Chondrocyte (in vitro differentiated cells): ENCODE data around the gene RTN4IP1. TPM values are rescaled to one million over a fixed set of nuclear protein-coding genes. Genes with fewer than 3 reads are reported as not detected.

ENCODE experiments used
- DNase-seq: peaks from one replicate; pipeline ENCODE4 v3.0.0; 2021; ENCODE audit warnings: mixed read lengths, low spot score
- H3K27ac Mint-ChIP-seq: one replicate; pipeline ENCODE4 v1.8.0; 2021; ENCODE audit warnings: mild to moderate bottlenecking, moderate library complexity, mixed read lengths; ENCODE audit not compliant: unreplicated experiment
- H3K27me3 Mint-ChIP-seq: 2 replicates; pipeline ENCODE4 v1.8.0; 2021; ENCODE audit warnings: low read depth, mixed read lengths
- H3K36me3 Mint-ChIP-seq: 2 replicates; pipeline ENCODE4 v1.8.0; 2021; ENCODE audit warnings: low read depth, mixed read lengths
- H3K4me1 Mint-ChIP-seq: 2 replicates; pipeline ENCODE4 v1.8.0; 2021; ENCODE audit warnings: low read depth, mild to moderate bottlenecking, mixed read lengths
- H3K4me3 Mint-ChIP-seq: one replicate; pipeline ENCODE4 v1.8.0; 2021; ENCODE audit warnings: mild to moderate bottlenecking, moderate library complexity, mixed read lengths; ENCODE audit not compliant: unreplicated experiment
- H3K9me3 Mint-ChIP-seq: 2 replicates; pipeline ENCODE4 v1.8.0; 2021; ENCODE audit warnings: low read depth, mixed read lengths
- CTCF ChIP-seq: fragments of 200-600 bp; sonication (generic); IDR thresholded peaks from 2 replicates; pipeline ENCODE4 v1.5.0; 2021; ENCODE audit warnings: antibody characterized with exemption, mild to moderate bottlenecking, moderate library complexity
- total RNA-seq: library from RNA; stranded (reverse); gene quantifications from 3 replicates; pipeline ENCODE4 v1.2.1, GENCODE V29; 2021

Gene RTN4IP1
- total RNA-seq, 1 donor from 2014 or later: 3.7 TPM

GRCh38 chr6:106535012-106535411, 94.3 kb downstream of the RTN4IP1 start:
- Mint-ChIP-seq H3K36me3 (peaks cover 3% of the 10 kb centered on the region), H3K4me3 (no peak overlapping the region), H3K27me3 (no peaks in the 10 kb centered on the region), H3K9me3 (no peaks in the 10 kb centered on the region), H3K27ac (no peak overlapping the region), H3K4me1 (peaks cover 13% of the 10 kb centered on the region)
- no peak for DNase-seq
- TF ChIP-seq CTCF: no peak

- Mint-ChIP-seq H3K9me3 (no peaks in the 10 kb centered on the region), H3K4me1 (peaks cover 15% of the 10 kb centered on the region)
- no peak for DNase-seq
These were observed 94.7 kb downstream of the RTN4IP1 start for GRCh38 chr6:106534564-106534982.

GRCh38 chr6:106534004-106534403, 95.3 kb downstream of the RTN4IP1 start:
- Mint-ChIP-seq H3K27ac (no peak overlapping the region), H3K27me3 (no peaks in the 10 kb centered on the region), H3K9me3 (no peaks in the 10 kb centered on the region), H3K4me3 (no peak overlapping the region), H3K4me1 (peaks cover 15% of the 10 kb centered on the region), H3K36me3 (peaks cover 3% of the 10 kb centered on the region)
- DNase-seq: no peak
- no peak for TF ChIP-seq CTCF

More at GRCh38 chr6:106534564-106534982, 94.7 kb downstream of the RTN4IP1 start:
- H3K4me3 Mint-ChIP-seq: no peak overlapping the region
- TF ChIP-seq CTCF: no peak
- peaks cover 3% of the 10 kb centered on the region for H3K36me3 Mint-ChIP-seq
- H3K27ac Mint-ChIP-seq: no peak overlapping the region
- H3K27me3 Mint-ChIP-seq: no peaks in the 10 kb centered on the region

GRCh38 chr6:106533054-106533453, 96.2 kb downstream of the RTN4IP1 start:
- Mint-ChIP-seq H3K9me3 (no peaks in the 10 kb centered on the region), H3K27me3 (no peaks in the 10 kb centered on the region), H3K4me1 (peaks cover 21% of the 10 kb centered on the region), H3K4me3 (no peak overlapping the region), H3K27ac (no peak overlapping the region), H3K36me3 (peaks cover 3% of the 10 kb centered on the region)
- no peak for DNase-seq
- no peak for TF ChIP-seq CTCF

- TF ChIP-seq CTCF: no peak
- DNase-seq: no peak
- Mint-ChIP-seq H3K9me3 (no peaks in the 10 kb centered on the region), H3K4me1 (peaks cover 31% of the 10 kb centered on the region), H3K27me3 (no peaks in the 10 kb centered on the region), H3K4me3 (no peak overlapping the region), H3K27ac (no peak overlapping the region), H3K36me3 (peaks cover 3% of the 10 kb centered on the region)
These were observed 98.8 kb downstream of the RTN4IP1 start for GRCh38 chr6:106530502-106530901.
